PFSK-1 (cell line): ENCODE results near the gene YWHAG.
A peak's percentile ranks its signal among the peaks of the same experiment; 100 is the strongest.

Source experiments
- POLR2AphosphoS5 ChIP-seq: IDR thresholded peaks from 2 replicates; pipeline ENCODE4 v1.6.1; 2012; ENCODE audit warnings: low read depth, mild to moderate bottlenecking, control low read depth, low read length, moderate library complexity
- REST ChIP-seq, 2 experiments: IDR thresholded peaks; 2 replicates each; pipeline versions ENCODE4 v1.6.1 to v1.8.0; 2011 to 2012; ENCODE audit warnings: low read depth in 2 of 2, low read length in 2 of 2, control low read depth in 1 of 2, inconsistent platforms in 1 of 2, mild to moderate bottlenecking in 1 of 2, moderate library complexity in 1 of 2; ENCODE audit not compliant: insufficient read depth in 1 of 2
- SIN3A ChIP-seq: IDR thresholded peaks from 2 replicates; pipeline ENCODE4 v1.6.1; 2012; ENCODE audit warnings: mild to moderate bottlenecking, low read length, moderate library complexity, borderline replicate concordance; ENCODE audit not compliant: insufficient read depth

- TF ChIP-seq POLR2AphosphoS5, result peak; percentile 99
- peak in 1 of 2 experiments; percentile 44; a peak in 1 of 4 replicates for TF ChIP-seq REST (IDR thresholded peaks at IDR 0.05; ENCODE audit: insufficient read depth in 1 of 2, low read depth in 2 of 2, low read length in 2 of 2)
- no peak; the same call in none of the 2 replicates for TF ChIP-seq SIN3A
Measured at GRCh38 chr7:76358481-76359110, at the start of gene YWHAG.
